ENCODE results near the gene TMEM52B. TPM values are rescaled to one million over a fixed set of nuclear protein-coding genes. Genes with fewer than 3 reads are reported as not detected.

TMEM52B gene
- total and polyA plus RNA-seq, 7 donors, result not detected

GRCh38 chr12:10155966-10156365 is 22.9 kb upstream of the TMEM52B start:
- H3K4me1 ChIP-seq, result no peaks in the 10 kb centered on the region
- no peaks in the 10 kb centered on the region for H3K27me3 ChIP-seq (ENCODE audit: insufficient read depth in 3 of 3, low read length in 2 of 3)
- 74 to 79% (median 75%) methylated on average over 3 of the region's 3 CpGs for WGBS, 3 donors
- no peak for TF ChIP-seq CTCF (IDR thresholded peaks at IDR 0.05)
- intact Hi-C loops (cut with DNase I), result loop anchor here in 1 of 2 donors (10.0 kb wide), 1 partner anchor 409 kb away; no protein-coding TSS in a partner anchor
- DNase-seq, result no peak
- H3K9me3 ChIP-seq, result no peaks in the 10 kb centered on the region
- ATAC-seq, result no peak
- no peak overlapping the region for H3K27ac ChIP-seq
- no peak overlapping the region for H3K4me3 ChIP-seq
- H3K36me3 ChIP-seq (ENCODE audit: insufficient read depth in 1 of 2, low read depth in 1 of 2), result no peaks in the 10 kb centered on the region

DNA sequence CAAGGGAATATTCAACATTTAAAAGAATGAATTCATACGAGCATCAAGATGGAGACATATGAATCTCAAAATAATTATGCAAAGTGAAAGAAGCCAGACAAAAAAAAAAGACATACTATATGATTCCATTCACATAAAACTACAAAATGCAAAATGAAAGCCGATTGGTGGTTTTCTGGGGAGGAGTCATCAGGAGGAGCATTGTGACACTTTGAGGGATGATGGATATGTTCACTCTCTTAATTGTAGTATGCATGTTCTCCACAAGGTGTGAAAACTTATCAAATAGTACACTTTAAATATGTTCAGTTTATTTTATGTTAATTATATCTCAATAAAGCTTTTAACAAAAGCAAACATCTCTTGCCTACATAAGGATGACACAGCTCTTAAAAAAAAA is 20.4 kb upstream of the TMEM52B start:
- WGBS, 3 donors, result 82 to 88% (median 88%) methylated on average over 2 of the region's 2 CpGs
- no peak for ATAC-seq
- Histone ChIP-seq H3K4me3 (no peak overlapping the region), H3K4me1 (no peaks in the 10 kb centered on the region), H3K27me3 (ENCODE audit: insufficient read depth in 3 of 3, low read length in 2 of 3) (no peaks in the 10 kb centered on the region), H3K27ac (no peak overlapping the region), H3K36me3 (ENCODE audit: insufficient read depth in 1 of 2, low read depth in 1 of 2) (no peaks in the 10 kb centered on the region), H3K9me3 (no peaks in the 10 kb centered on the region)
- no peak for TF ChIP-seq CTCF (IDR thresholded peaks at IDR 0.05)
- intact Hi-C loops (cut with DNase I), result loop anchor here in 1 of 2 donors (10.0 kb wide), 1 partner anchor 406 kb away; no protein-coding TSS in a partner anchor
- no peak for DNase-seq

GRCh38 chr12:10159280-10159679 is 19.6 kb upstream of the TMEM52B start:
- TF ChIP-seq CTCF (IDR thresholded peaks at IDR 0.05), result no peak
- no peak overlapping the region for H3K4me3 ChIP-seq
- 51 to 75% (median 66%) methylated on average over 3 of the region's 3 CpGs for WGBS, 3 donors
- H3K27me3 ChIP-seq (ENCODE audit: insufficient read depth in 3 of 3, low read length in 2 of 3), result no peaks in the 10 kb centered on the region
- intact Hi-C loops (cut with DNase I), result loop anchor here in 1 of 2 donors (10.0 kb wide), 1 partner anchor 406 kb away; no protein-coding TSS in a partner anchor
- no peaks in the 10 kb centered on the region for H3K4me1 ChIP-seq
- H3K36me3 ChIP-seq (ENCODE audit: insufficient read depth in 1 of 2, low read depth in 1 of 2), result no peaks in the 10 kb centered on the region
- H3K9me3 ChIP-seq, result no peaks in the 10 kb centered on the region
- no peak overlapping the region for H3K27ac ChIP-seq
- DNase-seq (no peak), ATAC-seq (no peak)

DNA sequence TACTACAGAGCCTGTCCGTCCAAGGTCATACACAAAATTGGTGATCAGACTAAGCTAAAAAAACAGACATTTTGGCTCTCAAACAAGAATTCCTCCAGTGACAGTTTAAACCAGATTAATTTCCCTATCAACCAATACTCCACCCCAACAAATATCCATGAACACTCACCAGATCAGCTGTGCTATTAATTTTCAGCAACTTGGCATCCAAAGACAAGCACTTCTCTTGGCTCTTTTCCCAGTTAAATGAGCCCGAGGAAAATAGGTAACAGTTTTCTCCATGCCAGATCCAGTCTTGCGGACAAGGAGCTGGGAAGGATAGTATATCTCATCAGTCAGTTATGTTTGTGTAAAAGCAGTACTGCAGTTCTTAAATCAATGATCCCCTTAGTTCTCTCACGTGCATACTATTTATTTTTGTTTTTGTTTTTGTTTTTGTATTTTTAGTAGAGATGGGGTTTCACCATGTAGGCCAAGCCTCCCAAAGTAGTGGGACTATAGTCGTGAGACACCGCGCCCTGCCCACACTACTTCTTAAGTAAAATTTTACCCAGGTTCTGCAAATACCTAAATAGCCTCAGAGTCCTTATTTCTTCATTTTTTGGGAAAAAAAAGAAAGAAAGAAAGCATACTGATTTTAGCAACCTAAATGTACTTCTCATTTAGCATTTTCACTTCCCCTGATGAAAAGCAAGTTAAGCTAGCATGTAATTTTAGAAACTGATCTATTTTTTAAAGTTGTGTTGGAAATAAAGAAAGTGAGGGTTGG is 18.0 kb upstream of the TMEM52B start:
- no peak for TF ChIP-seq CTCF (IDR thresholded peaks at IDR 0.05)
- Histone ChIP-seq H3K4me3 (no peak overlapping the region), H3K9me3 (no peaks in the 10 kb centered on the region), H3K27me3 (ENCODE audit: insufficient read depth in 3 of 3, low read length in 2 of 3) (no peaks in the 10 kb centered on the region), H3K36me3 (ENCODE audit: insufficient read depth in 1 of 2, low read depth in 1 of 2) (no peaks in the 10 kb centered on the region), H3K27ac (no peak overlapping the region), H3K4me1 (no peaks in the 10 kb centered on the region)
- intact Hi-C loops (cut with DNase I), result no loop called here
- ATAC-seq, result no peak
- 49 to 55% (median 50%) methylated on average over 7 of the region's 7 CpGs for WGBS, 3 donors
- no peak for DNase-seq

All from psoas muscle (tissue), 8 donors.